K562 (cell line): ENCODE measurements around the gene CD38. TPM values are rescaled to one million over a fixed set of nuclear protein-coding genes. Genes with fewer than 3 reads are reported as not detected.

ENCODE experiments used
- ATF3 ChIP-seq, 2 experiments: fragments of 450-650 bp in 1 of 2; sonication (generic) in 1 of 2; formaldehyde crosslinking in 1 of 2; IDR thresholded peaks in 1 of 2; conservative IDR thresholded peaks in 1 of 2; 2 replicates each; pipeline versions ENCODE4 v1.6.1 to v1.8.1; 2016 to 2023; ENCODE audit warnings: mild to moderate bottlenecking in 2 of 2, moderate library complexity in 2 of 2, inconsistent platforms in 1 of 2, missing genetic modification reagents in 1 of 2
- CBX8 ChIP-seq: fragments of 200-600 bp; sonication (generic); IDR thresholded peaks from 2 replicates; pipeline ENCODE4 v1.6.1; 2012; ENCODE audit warnings: borderline replicate concordance, mixed run types, low read depth, mild to moderate bottlenecking, moderate library complexity, mixed read lengths, low read length, control low read depth, inconsistent platforms; ENCODE audit not compliant: poor library complexity, severe bottlenecking; ENCODE audit errors: extremely low read depth
- CUX1 ChIP-seq: fragments of 200-800 bp; sonication (Bioruptor generic); IDR thresholded peaks from 2 replicates; pipeline ENCODE4 v1.6.1; 2016; ENCODE audit warnings: missing genetic modification characterization, missing compliant biosample characterization
- ETS2 ChIP-seq: IDR thresholded peaks from 2 replicates; pipeline ENCODE4 v1.6.1; 2016; ENCODE audit warnings: borderline replicate concordance, missing genetic modification characterization, mild to moderate bottlenecking, moderate library complexity, missing compliant biosample characterization; ENCODE audit not compliant: poor library complexity, severe bottlenecking
- HDAC6 ChIP-seq: IDR thresholded peaks from 2 replicates; pipeline ENCODE4 v1.6.1; 2012; ENCODE audit warnings: low read depth, mild to moderate bottlenecking, control low read depth, inconsistent platforms, low read length, moderate library complexity
- NFXL1 ChIP-seq: fragments of 450-650 bp; formaldehyde crosslinking; IDR thresholded peaks from 2 replicates; pipeline ENCODE4 v1.4.0; 2021; ENCODE audit warnings: mild to moderate bottlenecking
- RNF219 ChIP-seq: fragments of 250-450 bp; sonication (Bioruptor Pico); IDR thresholded peaks from 2 replicates; pipeline ENCODE4 v1.5.0; 2022; ENCODE audit warnings: mild to moderate bottlenecking
- ZNF165 ChIP-seq: fragments of 250-450 bp; sonication (Bioruptor Pico); IDR thresholded peaks from 2 replicates; pipeline ENCODE4 v1.4.0; 2020; ENCODE audit warnings: borderline replicate concordance
- ZNF57 ChIP-seq: fragments of 450-650 bp; formaldehyde crosslinking; IDR thresholded peaks from 2 replicates; pipeline ENCODE4 v1.4.0; 2020; ENCODE audit warnings: mild to moderate bottlenecking, moderate library complexity
- polyA plus RNA-seq, 8 experiments: library from polyadenylated mRNA; depleted of rRNA in 4 of 8; stranded (reverse) in 5 of 8; unstranded in 3 of 8; fragments of >200 nt; fragmentation: Nextera tagmentation in 2 of 8; fragmentation: Illumina TruSeq in 1 of 8; extraction: Ambion mirVana in 2 of 8; extraction: Trizol in 1 of 8; gene quantifications; 2 replicates each; pipeline versions ENCODE4 v1.2.1 to v1.2.3, GENCODE V29; 2011 to 2014; ENCODE audit warnings: inconsistent platforms in 1 of 8, missing spikeins in 1 of 8
- total RNA-seq, 7 experiments: library from RNA; depleted of rRNA in 6 of 7; stranded (reverse); fragments of >200 nt in 6 of 7; fragmentation: Illumina TruSeq in 2 of 7; extraction: Trizol in 2 of 7; gene quantifications; 2 replicates each; pipeline versions ENCODE4 v1.2.1 to v1.2.3, GENCODE V29; 2011 to 2021; ENCODE audit warnings: low replicate concordance in 1 of 7

CD38 gene
- total and polyA plus RNA-seq, 9 of the 15 experiments (the other 6 are each of a cell fraction or from before 2014, with no cell fraction given): 0.04 to 0.06 (median 0.04) TPM; not detected in 5

GRCh38 chr4:15769202-15769601 lies 8.9 kb upstream of the CD38 start (continued):
- TF ChIP-seq ZNF165 (no peak), CBX8 (no peak), ETS2 (tag) (no peak), RNF219 (CRISPR knock-in tag) (no peak), CUX1 (CRISPR knock-in tag) (no peak), ZNF57 (CRISPR knock-in tag) (no peak), NFXL1 (CRISPR knock-in tag) (no peak), HDAC6 (no peak), ATF3 (IDR thresholded peaks at IDR 0.05) (no peak), ATF3 (CRISPR knock-in tag; conservative IDR thresholded peaks at IDR 0.05) (no peak)
